H7 (cell line): ENCODE measurements around the gene LMX1B. TPM values are rescaled to one million over a fixed set of nuclear protein-coding genes. Genes with fewer than 3 reads are reported as not detected.
"Not testable (repeated sequence)": the region's sequence is repeated elsewhere in the genome, so short reads cannot be mapped to it uniquely, and the experiment has no call there.

ENCODE experiments used
- DNase-seq: peaks from one replicate; pipeline ENCODE4 v3.0.0; 2012
- H3K27me3 ChIP-seq: 2 replicates; pipeline ENCODE4 v1.6.0; 2011; ENCODE audit warnings: mild to moderate bottlenecking, low read length; ENCODE audit not compliant: control insufficient read depth, insufficient read depth
- H3K36me3 ChIP-seq: replicated peaks from 2 replicates; pipeline ENCODE4 v1.5.1; 2011; ENCODE audit warnings: low read length; ENCODE audit not compliant: control insufficient read depth, insufficient read depth
- H3K4me3 ChIP-seq: 2 replicates; pipeline ENCODE4 v1.5.1; 2011; ENCODE audit warnings: low read depth, mild to moderate bottlenecking, control low read depth, low read length, moderate library complexity; ENCODE audit not compliant: insufficient read depth
- total RNA-seq: library from RNA; depleted of rRNA; stranded (reverse); fragments of >200 nt; shearing (Covaris generic); gene quantifications from 2 replicates; pipeline ENCODE4 v1.2.3, GENCODE V29; 2014

The LMX1B gene
- total RNA-seq, 1 experiment from 2014 or later: 16.7 TPM

DNA sequence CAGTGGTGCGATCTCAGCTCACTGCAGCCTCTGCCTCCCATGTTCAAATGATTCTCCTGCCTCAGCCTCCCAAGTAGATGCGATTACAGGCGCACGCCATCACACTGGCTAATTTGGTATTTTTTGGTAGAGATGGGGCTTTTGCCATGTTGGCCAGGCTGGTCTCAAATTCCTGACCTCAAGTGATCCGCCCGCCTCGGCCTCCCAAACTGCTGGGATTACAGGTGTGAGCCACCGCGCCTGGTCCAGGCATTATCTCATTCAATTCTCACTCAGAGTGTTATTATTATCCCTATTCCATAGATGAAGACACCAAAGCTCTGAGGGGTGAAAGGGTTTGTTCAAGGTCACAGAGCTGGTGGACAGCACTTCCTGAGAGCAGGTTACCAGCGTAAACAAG, 94.0 kb downstream of the LMX1B start:
- H3K36me3 ChIP-seq, H3K4me3 ChIP-seq, DNase-seq: not testable (repeated sequence)
- H3K27me3 ChIP-seq: peaks cover 13% of the 10 kb centered on the region

DNA sequence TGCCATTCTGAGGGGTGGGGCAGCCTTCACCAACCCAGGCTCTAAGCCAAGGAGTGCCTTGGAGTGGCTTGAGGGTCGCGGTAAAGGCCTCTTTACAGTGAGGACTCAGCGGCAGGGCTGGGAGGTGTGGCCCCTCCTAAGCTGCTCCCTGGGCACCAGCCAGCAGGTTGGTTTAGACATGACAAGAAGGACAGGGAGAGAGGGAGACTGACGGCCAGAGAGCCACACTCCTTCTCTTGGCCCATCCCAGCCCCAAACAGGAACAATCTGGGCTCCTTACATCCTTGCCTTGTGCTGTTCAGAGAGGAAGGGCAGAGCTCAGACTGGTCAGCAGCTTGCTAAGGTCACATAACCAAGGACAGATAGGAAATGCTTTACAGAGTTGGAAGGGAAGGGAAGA, 94.5 kb downstream of the LMX1B start:
- no peak for DNase-seq
- Histone ChIP-seq H3K36me3 (no peaks in the 10 kb centered on the region), H3K4me3 (no peak overlapping the region), H3K27me3 (peaks cover 13% of the 10 kb centered on the region)

DNA sequence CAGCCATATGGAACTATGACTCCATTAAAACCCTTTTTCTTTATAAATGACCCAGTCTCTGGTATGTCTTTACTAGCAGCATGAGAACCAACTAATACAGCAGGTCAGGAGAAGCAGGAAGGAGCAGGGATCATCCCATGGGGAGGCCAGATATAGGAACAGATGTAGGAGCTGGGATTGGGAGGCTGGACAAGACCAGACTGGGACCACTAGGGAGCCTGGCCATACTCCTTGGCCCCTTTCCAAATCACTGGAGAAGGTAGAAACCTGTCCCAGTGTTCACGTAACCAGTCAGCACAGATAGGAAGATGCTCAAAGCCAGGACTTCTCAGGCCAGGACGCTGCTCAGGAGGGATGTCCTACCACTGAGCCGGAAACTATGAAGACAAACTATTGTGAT, 95.5 kb downstream of the LMX1B start:
- H3K27me3 ChIP-seq: peaks cover 13% of the 10 kb centered on the region
- no peaks in the 10 kb centered on the region for H3K36me3 ChIP-seq
- no peak for DNase-seq
- H3K4me3 ChIP-seq: no peak overlapping the region

DNA sequence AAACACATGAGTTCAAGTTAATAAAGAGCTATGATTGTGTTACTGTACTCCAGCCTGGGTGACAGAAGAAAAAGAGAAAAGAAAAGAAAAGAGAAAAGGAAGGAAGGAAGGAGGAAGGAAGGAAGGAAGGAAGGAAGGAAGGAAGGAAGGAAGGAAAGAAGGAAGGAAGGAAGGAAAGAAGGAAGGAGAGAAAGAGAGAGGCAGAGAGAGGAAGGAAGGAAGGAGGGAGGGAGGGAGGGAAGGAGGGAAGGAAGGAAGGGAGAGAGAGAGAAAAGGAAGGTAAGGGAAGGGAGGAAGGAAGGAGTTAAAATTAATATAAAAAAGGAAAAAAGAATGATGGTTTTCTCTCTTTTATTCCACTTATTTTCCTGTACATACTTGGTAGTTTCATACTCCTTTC, 101.7 kb downstream of the LMX1B start:
- DNase-seq: no peak
- no peaks in the 10 kb centered on the region for H3K36me3 ChIP-seq

DNA sequence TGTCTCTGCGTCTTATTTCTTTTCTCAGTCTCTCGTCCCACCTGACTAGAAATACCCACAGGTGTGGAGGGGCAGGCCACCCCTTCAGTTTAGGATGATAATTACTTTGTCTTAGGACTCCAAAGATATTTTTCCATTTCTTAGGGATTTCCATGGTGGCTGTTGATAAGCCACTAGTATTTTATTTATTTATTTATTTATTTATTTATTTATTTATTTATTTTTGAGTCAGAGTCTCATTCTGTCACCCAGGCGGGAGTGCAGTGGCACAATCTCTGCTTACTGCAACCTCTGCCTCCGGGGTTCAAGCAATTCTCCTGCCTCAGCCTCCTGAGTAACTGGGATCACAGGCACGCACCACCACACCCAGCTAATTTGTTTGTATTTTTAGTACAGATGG, 103.7 kb downstream of the LMX1B start:
- H3K4me3 ChIP-seq, H3K36me3 ChIP-seq, DNase-seq, H3K27me3 ChIP-seq: not testable (repeated sequence)

More for the DNA sequence above, 101.7 kb downstream of the LMX1B start:
- Histone ChIP-seq H3K4me3 (no peak overlapping the region), H3K27me3 (0 out of 2 replicates have a peak, but pooled peaks cover 1% of the 10 kb centered on the region)

DNA sequence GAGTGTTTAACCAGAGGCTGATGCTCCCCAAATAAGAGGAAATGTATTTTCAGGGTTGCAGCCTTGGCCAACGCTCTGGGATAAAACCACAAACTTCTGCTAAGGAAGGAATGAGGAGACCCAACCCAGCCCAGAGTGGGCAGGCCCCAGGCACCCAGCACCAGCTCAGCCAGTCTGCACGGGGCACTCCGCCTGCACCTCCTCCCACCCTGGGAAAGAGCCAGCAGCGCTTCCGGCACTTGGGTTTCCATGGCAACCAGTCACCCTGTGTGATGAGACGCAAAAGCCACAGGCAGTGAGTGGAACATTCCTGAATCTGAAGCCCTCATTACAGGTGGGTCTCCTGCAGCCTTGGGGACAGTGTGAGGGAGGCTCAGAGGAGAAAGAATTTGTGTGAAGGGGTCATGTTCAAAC, 105.9 kb downstream of the LMX1B start:
- no peak overlapping the region for H3K4me3 ChIP-seq
- H3K36me3 ChIP-seq: no peaks in the 10 kb centered on the region
- H3K27me3 ChIP-seq: peaks cover 18% of the 10 kb centered on the region
- peak; percentile 86 for DNase-seq

DNA sequence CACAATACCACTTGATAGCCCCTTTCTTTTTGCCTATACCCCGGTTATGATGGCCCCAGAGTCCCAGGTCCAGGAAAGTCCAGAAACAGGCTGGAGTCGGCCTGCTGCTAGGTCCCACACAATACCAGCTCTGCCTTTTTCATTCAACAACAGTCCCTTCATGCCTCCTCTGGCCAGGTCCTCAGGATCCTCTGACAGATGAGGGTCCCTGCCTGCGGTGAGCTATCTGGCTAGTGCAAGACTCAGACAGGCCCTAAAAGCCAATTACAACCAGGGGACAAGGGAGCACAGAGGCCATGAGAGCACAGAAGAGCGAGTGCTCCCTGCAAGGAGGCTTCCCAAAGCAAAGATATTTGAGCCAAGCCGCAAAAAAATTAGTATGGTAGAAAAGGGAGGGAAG, 106.3 kb downstream of the LMX1B start:
- Histone ChIP-seq H3K27me3 (peaks cover 19% of the 10 kb centered on the region), H3K4me3 (no peak overlapping the region), H3K36me3 (no peaks in the 10 kb centered on the region)
- DNase-seq: no peak

GRCh38 chr9:126720661-126721563, 107.2 kb downstream of the LMX1B start:
- Histone ChIP-seq H3K36me3 (no peaks in the 10 kb centered on the region), H3K27me3 (peaks cover 18% of the 10 kb centered on the region), H3K4me3 (no peak overlapping the region)
- no peak for DNase-seq

DNA sequence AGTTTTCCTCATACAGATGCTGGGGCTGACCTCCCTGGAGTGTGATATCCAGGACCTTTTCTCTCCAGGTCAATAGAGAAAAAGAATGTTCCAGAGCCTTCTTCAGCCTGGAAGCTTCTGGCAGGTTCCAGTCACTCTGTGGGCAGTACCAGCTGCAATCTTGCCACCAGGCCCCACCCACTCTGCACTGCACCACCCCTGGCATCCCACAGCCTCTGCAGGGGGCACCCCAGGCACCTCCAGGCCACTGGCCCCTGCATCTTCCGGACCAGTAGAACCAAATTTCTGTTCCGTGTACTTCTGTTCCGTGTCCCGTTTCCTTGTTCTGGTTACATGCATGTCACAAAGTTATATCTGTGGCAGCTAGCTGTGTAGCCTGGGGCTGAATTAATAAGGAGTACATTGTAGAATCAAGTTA, 107.8 kb downstream of the LMX1B start:
- Histone ChIP-seq H3K4me3 (no peak overlapping the region), H3K27me3 (peaks cover 18% of the 10 kb centered on the region), H3K36me3 (no peaks in the 10 kb centered on the region)
- no peak for DNase-seq

GRCh38 chr9:126722252-126722921, 108.7 kb downstream of the LMX1B start:
- H3K27me3 ChIP-seq: peaks cover 18% of the 10 kb centered on the region

GRCh38 chr9:126722922-126723806, 109.4 kb downstream of the LMX1B start:
- DNase-seq: peak; percentile 74
- Histone ChIP-seq H3K4me3 (peak overlapping the region; percentile 62), H3K27me3 (peaks cover 18% of the 10 kb centered on the region), H3K36me3 (no peaks in the 10 kb centered on the region)

More at GRCh38 chr9:126722252-126722921, 108.7 kb downstream of the LMX1B start:
- peak; percentile 94 for DNase-seq
- Histone ChIP-seq H3K4me3 (peak overlapping the region; percentile 62), H3K36me3 (no peaks in the 10 kb centered on the region)

- Histone ChIP-seq H3K27me3 (peaks cover 18% of the 10 kb centered on the region), H3K36me3 (no peaks in the 10 kb centered on the region), H3K4me3 (peak overlapping the region; percentile 62; the same call in 1 of the 2 replicates)
- DNase-seq: peak; percentile 64
Observed at GRCh38 chr9:126723807-126724172, 110.1 kb downstream of the LMX1B start.

DNA sequence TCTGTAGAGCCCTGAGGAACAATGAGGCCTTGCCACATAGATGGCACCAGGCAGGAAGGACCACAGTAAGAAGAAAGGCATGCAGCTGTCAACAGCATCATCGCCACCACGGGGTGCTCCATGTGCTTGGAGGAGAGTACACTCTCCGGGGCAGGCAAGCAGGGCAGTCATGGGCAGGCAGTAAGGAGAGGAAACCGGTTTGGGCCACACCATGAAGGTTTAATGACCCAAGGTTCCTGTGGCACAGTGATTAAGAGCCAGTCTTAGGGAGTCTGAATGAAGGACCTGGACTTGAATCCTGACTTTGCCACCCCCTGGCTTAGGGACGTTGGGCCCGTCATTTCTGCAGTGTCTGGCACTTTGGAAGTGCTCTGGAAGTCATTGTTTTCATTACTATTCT, 110.5 kb downstream of the LMX1B start:
- DNase-seq: no peak
- Histone ChIP-seq H3K27me3 (peaks cover 18% of the 10 kb centered on the region), H3K36me3 (no peaks in the 10 kb centered on the region)

DNA sequence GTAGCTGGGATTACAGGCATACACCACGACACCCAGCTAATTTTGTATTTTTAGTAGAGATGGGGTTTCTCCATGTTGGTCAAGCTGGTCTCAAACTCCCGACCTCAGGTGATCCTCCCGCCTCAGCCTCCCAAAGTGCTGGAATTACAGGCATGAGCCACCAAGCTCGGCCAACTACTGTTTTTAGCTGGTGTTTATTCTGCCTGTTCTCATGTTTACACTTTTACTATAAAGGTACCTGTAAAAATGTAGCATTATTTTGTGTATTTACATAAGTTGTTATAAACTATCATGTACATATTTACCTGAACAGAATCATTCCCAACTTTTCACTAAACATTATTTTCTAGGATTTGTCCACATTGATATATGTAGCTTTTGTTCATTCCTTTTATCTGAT, 111.8 kb downstream of the LMX1B start:
- not testable (repeated sequence) for DNase-seq, H3K4me3 ChIP-seq, H3K36me3 ChIP-seq
- H3K27me3 ChIP-seq: peaks cover 18% of the 10 kb centered on the region

More for the DNA sequence above, 110.5 kb downstream of the LMX1B start:
- no peak overlapping the region for H3K4me3 ChIP-seq
